Astrocyte (in vitro differentiated cells and primary cell): Measurements from ENCODE around the gene GSK3B.

Source experiments
- EZH2 ChIP-seq: IDR thresholded peaks from 2 replicates; pipeline ENCODE4 v1.6.1; 2012; ENCODE audit warnings: mild to moderate bottlenecking, low read length, inconsistent platforms; ENCODE audit not compliant: insufficient read depth
- TF ChIP-seq, protein P1 (sequence below): IDR thresholded peaks from 2 replicates; pipeline ENCODE4 v1.5.1; 2011; ENCODE audit warnings: low read depth, mild to moderate bottlenecking, inconsistent platforms, low read length, moderate library complexity; ENCODE audit not compliant: insufficient read depth

DNA sequence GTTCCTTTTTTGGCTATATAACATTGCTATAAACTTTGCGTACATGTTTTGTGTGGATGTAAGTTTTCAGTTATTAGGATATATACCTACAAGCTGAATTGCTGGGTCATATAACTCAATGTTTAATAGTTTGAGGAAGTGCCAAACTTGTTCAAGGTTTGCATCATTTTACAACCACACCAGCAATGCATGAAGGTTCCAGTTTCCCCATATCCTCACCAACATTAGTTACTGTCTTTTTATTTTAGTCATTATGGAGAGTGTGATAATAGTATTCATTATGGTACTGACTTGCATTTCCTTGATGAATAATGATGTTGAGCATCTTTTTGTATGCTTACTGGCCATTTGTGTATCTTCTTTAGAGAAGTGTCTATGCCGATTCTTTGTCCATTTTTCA, 200.1 kb downstream of the GSK3B start:
- TF ChIP-seq, protein P1, sequence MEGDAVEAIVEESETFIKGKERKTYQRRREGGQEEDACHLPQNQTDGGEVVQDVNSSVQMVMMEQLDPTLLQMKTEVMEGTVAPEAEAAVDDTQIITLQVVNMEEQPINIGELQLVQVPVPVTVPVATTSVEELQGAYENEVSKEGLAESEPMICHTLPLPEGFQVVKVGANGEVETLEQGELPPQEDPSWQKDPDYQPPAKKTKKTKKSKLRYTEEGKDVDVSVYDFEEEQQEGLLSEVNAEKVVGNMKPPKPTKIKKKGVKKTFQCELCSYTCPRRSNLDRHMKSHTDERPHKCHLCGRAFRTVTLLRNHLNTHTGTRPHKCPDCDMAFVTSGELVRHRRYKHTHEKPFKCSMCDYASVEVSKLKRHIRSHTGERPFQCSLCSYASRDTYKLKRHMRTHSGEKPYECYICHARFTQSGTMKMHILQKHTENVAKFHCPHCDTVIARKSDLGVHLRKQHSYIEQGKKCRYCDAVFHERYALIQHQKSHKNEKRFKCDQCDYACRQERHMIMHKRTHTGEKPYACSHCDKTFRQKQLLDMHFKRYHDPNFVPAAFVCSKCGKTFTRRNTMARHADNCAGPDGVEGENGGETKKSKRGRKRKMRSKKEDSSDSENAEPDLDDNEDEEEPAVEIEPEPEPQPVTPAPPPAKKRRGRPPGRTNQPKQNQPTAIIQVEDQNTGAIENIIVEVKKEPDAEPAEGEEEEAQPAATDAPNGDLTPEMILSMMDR = no peak
- no peak for TF ChIP-seq EZH2
